Activated naive CD4-positive, alpha-beta T cell treated with anti-CD3 and anti-CD28 coated beads, Interleukin-2, amount 10 ng/mL, durations not matched to agents 7 days and 5 days (primary cell): ENCODE measurements around the gene DUS1L.

Source experiments
- CTCF ChIA-PET: fragments of 350-600 bp; sonication (Branson Sonifier 250); formaldehyde crosslinking; loops from one replicate; lab custom pipeline; 2021; ENCODE audit warnings: antibody characterized with exemption; lab: Charles Lee
- DNase-seq: peaks from one replicate; pipeline ENCODE4 v3.0.0-alpha.2; 2020
- H3K27ac Mint-ChIP-seq: one replicate; pipeline ENCODE4 v1.8.0; 2021; ENCODE audit warnings: mild to moderate bottlenecking, moderate library complexity, mixed read lengths
- H3K27me3 Mint-ChIP-seq: one replicate; pipeline ENCODE4 v1.8.0; 2021; ENCODE audit warnings: mild to moderate bottlenecking, mixed read lengths
- H3K36me3 Mint-ChIP-seq: one replicate; pipeline ENCODE4 v1.8.0; 2021; ENCODE audit warnings: mixed read lengths
- H3K4me1 Mint-ChIP-seq: one replicate; pipeline ENCODE4 v1.8.0; 2021; ENCODE audit warnings: mixed read lengths
- H3K4me3 Mint-ChIP-seq: one replicate; pipeline ENCODE4 v1.8.0; 2021; ENCODE audit warnings: mild to moderate bottlenecking, moderate library complexity, mixed read lengths
- H3K9me3 Mint-ChIP-seq: one replicate; pipeline ENCODE4 v1.8.0; 2021; ENCODE audit warnings: mixed read lengths

Gene DUS1L

GRCh38 chr17:82062984-82063368 is 2.6 kb downstream of the DUS1L start:
- no peak overlapping the region for H3K4me3 Mint-ChIP-seq
- CTCF ChIA-PET, result no interaction called here
- H3K4me1 Mint-ChIP-seq, result peaks cover 20% of the 10 kb centered on the region

GRCh38 chr17:82062076-82062983 is 3.3 kb downstream of the DUS1L start:
- Mint-ChIP-seq H3K27ac (no peak overlapping the region), H3K9me3 (no peaks in the 10 kb centered on the region), H3K4me3 (no peak overlapping the region), H3K36me3 (peaks cover 14% of the 10 kb centered on the region), H3K27me3 (no peaks in the 10 kb centered on the region), H3K4me1 (peaks cover 20% of the 10 kb centered on the region)
- no peak for DNase-seq
- CTCF ChIA-PET, result no interaction called here

More at GRCh38 chr17:82062984-82063368, 2.6 kb downstream of the DUS1L start:
- H3K9me3 Mint-ChIP-seq, result no peaks in the 10 kb centered on the region
- peaks cover 10% of the 10 kb centered on the region for H3K36me3 Mint-ChIP-seq
- no peak for DNase-seq
- H3K27me3 Mint-ChIP-seq, result no peaks in the 10 kb centered on the region
- H3K27ac Mint-ChIP-seq, result peak overlapping the region; percentile 37

GRCh38 chr17:82061047-82061925 is 4.3 kb downstream of the DUS1L start:
- peaks cover 14% of the 10 kb centered on the region for H3K36me3 Mint-ChIP-seq
- no peak overlapping the region for H3K4me3 Mint-ChIP-seq
- H3K4me1 Mint-ChIP-seq, result peaks cover 12% of the 10 kb centered on the region
- H3K27me3 Mint-ChIP-seq, result no peaks in the 10 kb centered on the region
- CTCF ChIA-PET, result no interaction called here
- DNase-seq, result no peak
- H3K27ac Mint-ChIP-seq, result no peak overlapping the region
- no peaks in the 10 kb centered on the region for H3K9me3 Mint-ChIP-seq

- peaks cover 14% of the 10 kb centered on the region for H3K36me3 Mint-ChIP-seq
- H3K4me1 Mint-ChIP-seq, result peaks cover 9% of the 10 kb centered on the region
- no peak overlapping the region for H3K27ac Mint-ChIP-seq
- CTCF ChIA-PET, result no interaction called here
- DNase-seq, result no peak
- no peaks in the 10 kb centered on the region for H3K9me3 Mint-ChIP-seq
- no peaks in the 10 kb centered on the region for H3K27me3 Mint-ChIP-seq
- H3K4me3 Mint-ChIP-seq, result no peak overlapping the region
Observed at GRCh38 chr17:82060614-82061013, 5.0 kb downstream of the DUS1L start.

GRCh38 chr17:82060001-82060380 is 5.6 kb downstream of the DUS1L start:
- no peak overlapping the region for H3K4me3 Mint-ChIP-seq
- CTCF ChIA-PET, result no interaction called here
- no peak overlapping the region for H3K27ac Mint-ChIP-seq
- no peak for DNase-seq
- H3K9me3 Mint-ChIP-seq, result no peaks in the 10 kb centered on the region
- H3K27me3 Mint-ChIP-seq, result no peaks in the 10 kb centered on the region
- peaks cover 9% of the 10 kb centered on the region for H3K4me1 Mint-ChIP-seq
- peaks cover 15% of the 10 kb centered on the region for H3K36me3 Mint-ChIP-seq

- H3K4me1 Mint-ChIP-seq, result peaks cover 6% of the 10 kb centered on the region
- CTCF ChIA-PET, result no interaction called here
- H3K4me3 Mint-ChIP-seq, result no peak overlapping the region
- no peak for DNase-seq
- H3K9me3 Mint-ChIP-seq, result no peaks in the 10 kb centered on the region
- no peaks in the 10 kb centered on the region for H3K27me3 Mint-ChIP-seq
- H3K36me3 Mint-ChIP-seq, result peaks cover 17% of the 10 kb centered on the region
- H3K27ac Mint-ChIP-seq, result no peak overlapping the region
Observed at GRCh38 chr17:82059272-82060000, 6.2 kb downstream of the DUS1L start.

GRCh38 chr17:82058855-82059249 is 6.8 kb downstream of the DUS1L start:
- H3K36me3 Mint-ChIP-seq, result peaks cover 17% of the 10 kb centered on the region
- no peak overlapping the region for H3K27ac Mint-ChIP-seq
- no peaks in the 10 kb centered on the region for H3K9me3 Mint-ChIP-seq
- no peaks in the 10 kb centered on the region for H3K27me3 Mint-ChIP-seq
- no peak overlapping the region for H3K4me3 Mint-ChIP-seq
- H3K4me1 Mint-ChIP-seq, result peaks cover under 1% of the 10 kb centered on the region
- CTCF ChIA-PET, result no interaction called here
- no peak for DNase-seq

- no peaks in the 10 kb centered on the region for H3K9me3 Mint-ChIP-seq
- no peak overlapping the region for H3K4me3 Mint-ChIP-seq
- no peak overlapping the region for H3K27ac Mint-ChIP-seq
- no peak for DNase-seq
- peaks cover 19% of the 10 kb centered on the region for H3K36me3 Mint-ChIP-seq
- H3K4me1 Mint-ChIP-seq, result peaks cover 5% of the 10 kb centered on the region
- CTCF ChIA-PET, result no interaction called here
- H3K27me3 Mint-ChIP-seq, result no peaks in the 10 kb centered on the region
Observed at GRCh38 chr17:82058230-82058854, 7.3 kb downstream of the DUS1L start.

- Mint-ChIP-seq H3K27me3 (no peaks in the 10 kb centered on the region), H3K4me3 (no peak overlapping the region), H3K9me3 (no peaks in the 10 kb centered on the region), H3K27ac (no peak overlapping the region), H3K4me1 (peaks cover 12% of the 10 kb centered on the region), H3K36me3 (peaks cover 19% of the 10 kb centered on the region)
- CTCF ChIA-PET, result no interaction called here
- DNase-seq, result no peak
Observed at GRCh38 chr17:82056729-82057621, 8.6 kb downstream of the DUS1L start.

- Mint-ChIP-seq H3K27me3 (no peaks in the 10 kb centered on the region), H3K4me3 (no peak overlapping the region), H3K27ac (no peak overlapping the region), H3K9me3 (no peaks in the 10 kb centered on the region), H3K36me3 (peaks cover 19% of the 10 kb centered on the region), H3K4me1 (peaks cover 12% of the 10 kb centered on the region)
- CTCF ChIA-PET, result no interaction called here
- DNase-seq, result no peak
Observed at GRCh38 chr17:82055965-82056728, 9.5 kb downstream of the DUS1L start.

- no peak for DNase-seq
- H3K4me1 Mint-ChIP-seq, result peaks cover 19% of the 10 kb centered on the region
- CTCF ChIA-PET, result interaction anchor here (1.3 kb wide), 1 partner anchor 96 kb away, joined by 3 read pairs; no protein-coding TSS in a partner anchor
- no peak overlapping the region for H3K27ac Mint-ChIP-seq
- H3K36me3 Mint-ChIP-seq, result peaks cover 14% of the 10 kb centered on the region
- no peaks in the 10 kb centered on the region for H3K27me3 Mint-ChIP-seq
- no peak overlapping the region for H3K4me3 Mint-ChIP-seq
- no peaks in the 10 kb centered on the region for H3K9me3 Mint-ChIP-seq
Observed at GRCh38 chr17:82055023-82055964, 10.3 kb downstream of the DUS1L start.
